HG02943 (cell line): Measurements from ENCODE around the gene ZBTB34.

ENCODE experiments used
- ATAC-seq: cut with Tn5 transposase; IDR thresholded peaks from one replicate; pipeline ENCODE4 v1.9.1; 2021; ENCODE audit warnings: mild to moderate bottlenecking, low read depth, moderate library complexity; ENCODE audit not compliant: unreplicated experiment

ZBTB34 gene

GRCh38 chr9:126842220-126842842, 18.1 kb upstream of the ZBTB34 start:
- ATAC-seq = no peak

- ATAC-seq = no peak
Measured at GRCh38 chr9:126842977-126843799, 17.3 kb upstream of the ZBTB34 start.

GRCh38 chr9:126844085-126844484, 16.4 kb upstream of the ZBTB34 start:
- ATAC-seq = no peak

GRCh38 chr9:126847051-126847450, 13.4 kb upstream of the ZBTB34 start:
- ATAC-seq = no peak

GRCh38 chr9:126849591-126850225, 10.7 kb upstream of the ZBTB34 start:
- ATAC-seq = no peak

GRCh38 chr9:126851286-126851880, 9.1 kb upstream of the ZBTB34 start:
- no peak for ATAC-seq

- no peak for ATAC-seq
Measured at GRCh38 chr9:126852086-126852688, 8.3 kb upstream of the ZBTB34 start.

GRCh38 chr9:126853667-126854066, 6.8 kb upstream of the ZBTB34 start:
- ATAC-seq = no peak

GRCh38 chr9:126854734-126855133, 5.7 kb upstream of the ZBTB34 start:
- ATAC-seq = no peak

GRCh38 chr9:126856326-126856877, 4.0 kb upstream of the ZBTB34 start:
- no peak for ATAC-seq

GRCh38 chr9:126857261-126857960, 3.0 kb upstream of the ZBTB34 start:
- no peak for ATAC-seq

GRCh38 chr9:126859111-126859510, 1.3 kb upstream of the ZBTB34 start:
- ATAC-seq = no peak

GRCh38 chr9:126860757-126861466, 473 bp downstream of the ZBTB34 start:
- ATAC-seq = peak; percentile 45

GRCh38 chr9:126861707-126862103, 1.3 kb downstream of the ZBTB34 start:
- ATAC-seq = no peak

GRCh38 chr9:126862104-126862761, 1.8 kb downstream of the ZBTB34 start:
- no peak for ATAC-seq

GRCh38 chr9:126864771-126865170, 4.3 kb downstream of the ZBTB34 start:
- no peak for ATAC-seq

- no peak for ATAC-seq
Measured at GRCh38 chr9:126869368-126869767, 8.9 kb downstream of the ZBTB34 start.

GRCh38 chr9:126872516-126872915, 12.1 kb downstream of the ZBTB34 start:
- ATAC-seq = no peak
